Spinal cord (tissue), 10 donors: ENCODE results near the gene VSTM2L. TPM values are rescaled to one million over a fixed set of nuclear protein-coding genes. Genes with fewer than 3 reads are reported as not detected.

Source experiments
- DNase-seq, 6 donors: peaks; one replicate each; pipeline versions ENCODE4 v3.0.0 to v3.0.0-alpha.2; 2013 to 2015; ENCODE audit warnings: low spot score in 6 of 6, low read depth in 4 of 6
- H3K27ac ChIP-seq: one replicate; pipeline ENCODE4 v1.5.1; 2013; ENCODE audit warnings: low read depth, low read length, control low read depth
- H3K27me3 ChIP-seq: one replicate; pipeline ENCODE4 v1.6.1; 2013; ENCODE audit warnings: low read length; ENCODE audit not compliant: control insufficient read depth, insufficient read depth
- H3K36me3 ChIP-seq: one replicate; pipeline ENCODE4 v1.6.1; 2013; ENCODE audit warnings: low read length; ENCODE audit not compliant: control insufficient read depth, insufficient read depth
- H3K4me1 ChIP-seq: one replicate; pipeline ENCODE4 v1.6.1; 2013; ENCODE audit warnings: low read length; ENCODE audit not compliant: control insufficient read depth, insufficient read depth
- H3K4me3 ChIP-seq: one replicate; pipeline ENCODE4 v1.5.1; 2013; ENCODE audit warnings: low read depth, low read length, control low read depth
- H3K9me3 ChIP-seq: one replicate; pipeline ENCODE4 v1.6.1; 2013; ENCODE audit warnings: low read length; ENCODE audit not compliant: control insufficient read depth, insufficient read depth
- WGBS: methylation state at CpG from one replicate; pipeline ENCODE4 v1.1.5; 2013; ENCODE audit warnings: missing lambda C conversion rate; ENCODE audit not compliant: insufficient coverage; 5-methylcytosine and 5-hydroxymethylcytosine counted together
- polyA plus RNA-seq, 2 donors: library from polyadenylated mRNA; unstranded; fragments of 120-200 nt; gene quantifications; one replicate each; pipeline ENCODE4 v1.2.1, GENCODE V29; 2013; ENCODE audit not compliant: insufficient read length in 2 of 2
- total RNA-seq, 2 donors: library from RNA; depleted of rRNA in 1 of 2; stranded (reverse); fragments of 120-200 nt in 1 of 2; fragments of >200 nt in 1 of 2; gene quantifications; one replicate each; pipeline versions ENCODE4 v1.2.3 to v1.2.4, GENCODE V29; 2013 to 2014
- donor health status: healthy.

VSTM2L gene
- total and polyA plus RNA-seq, 4 donors: 32.2 to 293 (median 144) TPM

GRCh38 chr20:37970856-37971245, 67.9 kb downstream of the VSTM2L start:
- H3K4me3 ChIP-seq: no peak overlapping the region
- H3K27ac ChIP-seq: no peak overlapping the region
- H3K9me3 ChIP-seq: no peaks in the 10 kb centered on the region
- H3K4me1 ChIP-seq: no peaks in the 10 kb centered on the region
- DNase-seq: no peak
- no peaks in the 10 kb centered on the region for H3K36me3 ChIP-seq
- no peaks in the 10 kb centered on the region for H3K27me3 ChIP-seq

DNA sequence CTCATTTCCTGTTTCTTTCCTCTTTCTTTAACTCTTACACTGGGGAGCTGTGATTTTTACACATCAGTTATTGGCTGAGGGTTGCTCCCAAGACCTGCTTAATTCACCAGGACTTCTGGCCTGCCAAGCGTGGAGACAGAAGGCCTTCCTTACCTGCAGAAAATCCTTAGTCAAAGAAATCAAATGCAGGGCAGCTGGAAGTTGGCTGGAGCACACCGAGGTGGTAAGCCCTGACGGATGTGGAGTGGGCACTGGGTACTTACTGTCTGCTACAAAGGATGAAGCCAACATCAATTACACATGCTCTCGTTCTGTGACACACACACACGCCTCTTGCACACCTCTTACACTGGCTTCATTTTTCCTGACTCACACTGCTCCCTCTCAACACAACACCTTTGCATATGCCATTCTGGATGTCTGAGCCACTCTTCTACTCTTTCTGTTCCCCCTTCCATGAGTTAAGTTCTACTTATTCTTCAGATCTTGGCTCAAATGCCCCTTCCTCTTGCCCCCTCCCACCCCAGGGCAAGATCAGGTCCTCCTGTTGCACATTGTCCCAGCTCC, 68.7 kb downstream of the VSTM2L start:
- no peak for DNase-seq

DNA sequence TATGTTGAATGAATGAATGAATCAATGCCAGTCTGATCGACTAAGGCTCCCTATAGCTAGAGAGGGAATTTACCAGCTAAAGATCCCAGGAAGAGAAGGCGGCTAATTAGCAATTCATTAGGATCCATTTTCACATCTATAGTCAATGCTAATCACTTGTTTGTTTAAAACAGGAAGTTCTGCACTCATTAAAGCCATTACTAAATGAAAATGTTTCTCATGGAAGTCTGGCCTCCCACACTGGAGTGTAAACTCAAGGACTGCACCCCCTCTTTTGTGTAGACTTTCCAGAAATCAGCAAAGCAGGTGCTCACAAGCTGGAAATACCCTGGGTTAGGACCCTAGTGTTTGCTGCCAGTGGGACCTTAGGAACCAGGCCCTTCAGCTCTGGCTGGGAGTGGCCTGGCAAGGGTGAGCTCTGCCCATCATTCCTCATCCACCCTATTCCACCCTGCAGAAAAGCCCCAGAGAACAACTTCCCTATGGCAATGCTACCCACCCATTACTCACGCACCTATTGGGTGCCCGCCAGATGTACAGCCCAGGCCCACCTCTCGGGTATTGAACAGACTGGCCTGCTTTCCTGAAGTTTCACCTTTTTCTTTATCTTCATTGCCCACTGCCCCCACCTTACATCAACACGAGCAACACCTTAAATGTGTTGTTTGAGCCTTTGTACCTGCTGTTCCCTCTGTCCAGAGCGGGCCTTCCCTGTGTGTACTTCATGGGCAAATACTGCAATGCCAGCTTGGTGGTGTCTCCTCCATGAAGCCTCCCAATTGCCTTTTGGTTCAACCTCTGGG, 69.5 kb downstream of the VSTM2L start:
- Histone ChIP-seq H3K27me3 (no peaks in the 10 kb centered on the region), H3K9me3 (no peaks in the 10 kb centered on the region), H3K27ac (no peak overlapping the region), H3K4me3 (no peak overlapping the region), H3K4me1 (peaks cover 5% of the 10 kb centered on the region), H3K36me3 (no peaks in the 10 kb centered on the region)
- WGBS: 88% methylated on average over 5 of the region's 7 CpGs
- no peak for DNase-seq

More for the DNA sequence above, 68.7 kb downstream of the VSTM2L start:
- Histone ChIP-seq H3K9me3 (no peaks in the 10 kb centered on the region), H3K27ac (no peak overlapping the region), H3K4me3 (no peak overlapping the region), H3K27me3 (no peaks in the 10 kb centered on the region), H3K36me3 (no peaks in the 10 kb centered on the region), H3K4me1 (peaks cover under 1% of the 10 kb centered on the region)
- 93% methylated on average over 4 of the region's 5 CpGs for WGBS

- H3K27me3 ChIP-seq: no peaks in the 10 kb centered on the region
- no peak for DNase-seq
- no peaks in the 10 kb centered on the region for H3K9me3 ChIP-seq
- H3K27ac ChIP-seq: no peak overlapping the region
- 88% methylated on average over 9 of the region's 12 CpGs for WGBS
- H3K4me3 ChIP-seq: no peak overlapping the region
- H3K36me3 ChIP-seq: no peaks in the 10 kb centered on the region
- peaks cover 9% of the 10 kb centered on the region for H3K4me1 ChIP-seq
Measured at GRCh38 chr20:37973059-37973910, 70.4 kb downstream of the VSTM2L start.

GRCh38 chr20:37976887-37977286, 74.0 kb downstream of the VSTM2L start:
- WGBS: 11% methylated on average over 9 of the region's 10 CpGs

DNA sequence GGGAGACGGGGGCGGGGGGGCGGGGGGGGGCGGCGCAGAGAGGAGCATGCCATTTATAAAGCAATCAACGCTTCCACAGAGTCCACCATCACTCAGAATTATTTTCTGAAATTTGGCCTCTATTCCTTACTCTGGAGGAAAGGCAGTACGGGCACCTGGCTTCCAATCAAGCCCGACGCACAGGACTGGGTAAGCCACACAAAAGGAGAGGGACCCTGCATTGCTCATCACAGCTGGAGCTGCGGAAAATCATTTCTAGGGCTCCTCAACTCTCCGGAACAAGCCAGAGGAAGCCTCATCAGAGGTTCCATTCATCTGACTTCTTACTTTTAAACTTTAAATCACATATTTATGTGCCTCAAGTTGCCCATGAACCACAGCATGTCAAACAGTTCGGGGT, 74.4 kb downstream of the VSTM2L start:
- H3K4me3 ChIP-seq: no peak overlapping the region
- no peaks in the 10 kb centered on the region for H3K9me3 ChIP-seq
- peaks cover 6% of the 10 kb centered on the region for H3K36me3 ChIP-seq
- peaks cover 9% of the 10 kb centered on the region for H3K4me1 ChIP-seq
- WGBS: 0% methylated on average over 4 of the region's 12 CpGs
- H3K27ac ChIP-seq: no peak overlapping the region
- DNase-seq: peak in 1 of 6 donors; percentile 83
- no peaks in the 10 kb centered on the region for H3K27me3 ChIP-seq

More at GRCh38 chr20:37976887-37977286, 74.0 kb downstream of the VSTM2L start:
- Histone ChIP-seq H3K27me3 (no peaks in the 10 kb centered on the region), H3K27ac (no peak overlapping the region), H3K9me3 (no peaks in the 10 kb centered on the region), H3K4me1 (peaks cover 9% of the 10 kb centered on the region), H3K4me3 (no peak overlapping the region), H3K36me3 (peaks cover 3% of the 10 kb centered on the region)
- peak in 1 of 6 donors; percentile 81 for DNase-seq

DNA sequence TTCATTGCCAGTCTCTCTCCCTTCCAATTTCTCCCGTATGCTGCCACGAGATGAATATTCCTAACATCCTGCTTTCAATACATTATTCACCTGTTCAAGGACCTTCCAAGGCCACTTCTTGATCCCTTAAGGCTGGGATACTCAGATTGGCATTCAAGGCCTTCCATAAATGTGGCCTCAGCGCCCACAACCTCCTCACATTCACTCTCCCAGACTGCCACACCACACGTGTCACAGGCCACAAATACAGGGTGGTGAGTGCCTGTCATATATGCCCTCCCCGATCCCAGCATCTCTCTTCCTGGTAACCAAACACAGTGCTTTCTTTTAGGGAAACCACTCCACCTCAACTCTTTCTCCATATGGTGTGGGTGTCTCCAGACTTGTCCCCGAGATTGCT, 74.9 kb downstream of the VSTM2L start:
- H3K36me3 ChIP-seq: peaks cover 6% of the 10 kb centered on the region
- H3K27ac ChIP-seq: no peak overlapping the region
- no peak overlapping the region for H3K4me3 ChIP-seq
- no peaks in the 10 kb centered on the region for H3K9me3 ChIP-seq
- DNase-seq: no peak
- H3K27me3 ChIP-seq: no peaks in the 10 kb centered on the region
- peaks cover 9% of the 10 kb centered on the region for H3K4me1 ChIP-seq
- 62% methylated on average over 6 of the region's 6 CpGs for WGBS

DNA sequence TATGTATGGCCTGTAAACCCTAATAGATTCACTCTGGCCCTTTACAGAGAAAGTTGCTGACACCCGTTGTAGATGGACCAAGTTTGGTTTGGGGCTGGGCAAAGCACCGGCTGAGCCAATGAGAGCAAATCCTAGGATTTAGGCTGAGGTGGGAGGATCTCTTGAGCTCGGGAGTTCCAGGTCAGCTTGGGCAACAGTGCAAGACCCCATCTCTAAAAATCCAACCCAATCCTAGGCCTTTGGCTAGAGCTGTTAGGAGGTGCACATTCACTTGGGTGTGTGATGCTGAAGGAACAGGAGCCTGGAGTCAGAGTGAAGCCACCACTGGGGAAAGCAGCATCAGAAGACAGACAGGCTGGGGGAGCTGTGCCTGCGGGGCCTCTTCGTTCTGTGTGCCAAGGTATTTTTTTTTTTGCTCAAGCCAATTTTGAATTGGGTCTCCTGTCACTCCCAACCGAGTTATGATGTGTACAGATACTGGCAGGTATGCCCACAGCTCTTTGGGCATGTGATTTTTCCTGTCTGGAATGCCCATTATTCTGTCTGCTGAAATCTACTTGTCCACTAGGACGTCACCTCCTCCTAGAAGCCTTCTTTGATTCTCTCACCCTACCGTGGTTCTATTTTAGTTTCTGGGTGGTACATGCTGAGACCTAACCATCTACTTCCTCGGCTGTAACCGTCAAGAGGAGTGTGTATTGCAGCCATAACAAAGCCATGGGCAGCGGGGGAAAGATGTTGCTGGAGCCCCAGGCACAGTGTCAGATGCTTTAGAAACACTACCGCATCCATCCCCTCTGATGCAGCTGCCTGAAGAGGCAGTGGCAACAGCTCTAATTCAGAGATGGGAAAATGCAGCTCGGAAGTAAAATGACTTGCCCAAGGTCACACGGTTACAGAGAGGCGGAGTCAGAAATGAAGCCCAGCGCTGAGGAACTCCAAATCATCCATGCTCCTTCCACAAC, 76.4 kb downstream of the VSTM2L start:
- no peak for DNase-seq
- Histone ChIP-seq H3K36me3 (peaks cover 13% of the 10 kb centered on the region), H3K4me3 (no peak overlapping the region), H3K27ac (no peak overlapping the region), H3K27me3 (no peaks in the 10 kb centered on the region), H3K4me1 (peaks cover 20% of the 10 kb centered on the region), H3K9me3 (no peaks in the 10 kb centered on the region)
- WGBS: 88% methylated on average over 13 of the region's 16 CpGs

GRCh38 chr20:37980383-37980782, 77.5 kb downstream of the VSTM2L start:
- no peak overlapping the region for H3K4me3 ChIP-seq
- 77% methylated on average over 7 of the region's 8 CpGs for WGBS
- peaks cover 24% of the 10 kb centered on the region for H3K4me1 ChIP-seq
- no peaks in the 10 kb centered on the region for H3K9me3 ChIP-seq
- H3K27me3 ChIP-seq: no peaks in the 10 kb centered on the region
- H3K27ac ChIP-seq: no peak overlapping the region
- H3K36me3 ChIP-seq: peaks cover 13% of the 10 kb centered on the region
- DNase-seq: no peak
